Measurements from ENCODE around the gene WDR33. TPM values are rescaled to one million over a fixed set of nuclear protein-coding genes. Genes with fewer than 3 reads are reported as not detected.

Gene WDR33
- total RNA-seq, 1 donor from 2014 or later = 53.9 TPM

GRCh38 chr2:127701651-127702394 is 109.1 kb downstream of the WDR33 start:
- Histone ChIP-seq H3K9me3 (no peaks in the 10 kb centered on the region), H3K4me3 (peak overlapping the region; percentile 70), H3K27me3 (no peaks in the 10 kb centered on the region), H3K4me1 (peaks cover 48% of the 10 kb centered on the region), H3K27ac (peak overlapping the region; percentile 98), H3K36me3 (peaks cover 19% of the 10 kb centered on the region)
- intact Hi-C loops (cut with DNase I) = no loop called here
- ATAC-seq (peak; percentile 80), DNase-seq (peak; percentile 92)
- TF ChIP-seq, protein P1, sequence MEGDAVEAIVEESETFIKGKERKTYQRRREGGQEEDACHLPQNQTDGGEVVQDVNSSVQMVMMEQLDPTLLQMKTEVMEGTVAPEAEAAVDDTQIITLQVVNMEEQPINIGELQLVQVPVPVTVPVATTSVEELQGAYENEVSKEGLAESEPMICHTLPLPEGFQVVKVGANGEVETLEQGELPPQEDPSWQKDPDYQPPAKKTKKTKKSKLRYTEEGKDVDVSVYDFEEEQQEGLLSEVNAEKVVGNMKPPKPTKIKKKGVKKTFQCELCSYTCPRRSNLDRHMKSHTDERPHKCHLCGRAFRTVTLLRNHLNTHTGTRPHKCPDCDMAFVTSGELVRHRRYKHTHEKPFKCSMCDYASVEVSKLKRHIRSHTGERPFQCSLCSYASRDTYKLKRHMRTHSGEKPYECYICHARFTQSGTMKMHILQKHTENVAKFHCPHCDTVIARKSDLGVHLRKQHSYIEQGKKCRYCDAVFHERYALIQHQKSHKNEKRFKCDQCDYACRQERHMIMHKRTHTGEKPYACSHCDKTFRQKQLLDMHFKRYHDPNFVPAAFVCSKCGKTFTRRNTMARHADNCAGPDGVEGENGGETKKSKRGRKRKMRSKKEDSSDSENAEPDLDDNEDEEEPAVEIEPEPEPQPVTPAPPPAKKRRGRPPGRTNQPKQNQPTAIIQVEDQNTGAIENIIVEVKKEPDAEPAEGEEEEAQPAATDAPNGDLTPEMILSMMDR (IDR thresholded peaks at IDR 0.05) = peak; percentile 31

GRCh38 chr2:127701193-127701650 is 109.7 kb downstream of the WDR33 start, which contains the start of gene SFT2D3:
SFT2D3 (plus strand) TSS chr2:127701497; CDS start chr2:127701529, 32 bp downstream.
- no peaks in the 10 kb centered on the region for H3K9me3 ChIP-seq
- peak within 1 kb of the TSS; percentile 70 for H3K4me3 ChIP-seq
- peaks cover 43% of the 10 kb centered on the region for H3K4me1 ChIP-seq
- peaks cover 13% of the 10 kb centered on the region for H3K36me3 ChIP-seq
- intact Hi-C loops (cut with DNase I) = no loop called here
- no peaks in the 10 kb centered on the region for H3K27me3 ChIP-seq
- DNase-seq (peak; percentile 97), ATAC-seq (peak; percentile 89)
- H3K27ac ChIP-seq = peak within 1 kb of the TSS; percentile 98
- TF ChIP-seq, protein P1 (IDR thresholded peaks at IDR 0.05) = no peak

- Histone ChIP-seq H3K4me3 (peak overlapping the region; percentile 70), H3K27me3 (no peaks in the 10 kb centered on the region), H3K9me3 (no peaks in the 10 kb centered on the region), H3K36me3 (peaks cover 8% of the 10 kb centered on the region), H3K27ac (peak overlapping the region; percentile 98), H3K4me1 (peaks cover 41% of the 10 kb centered on the region)
- TF ChIP-seq, protein P1 (IDR thresholded peaks at IDR 0.05) = no peak
- peak; percentile 61 for ATAC-seq
- DNase-seq = peak; percentile 92
- intact Hi-C loops (cut with DNase I) = no loop called here
Observed at GRCh38 chr2:127700527-127701192, 110.3 kb downstream of the WDR33 start.

GRCh38 chr2:127698553-127699355 is 112.2 kb downstream of the WDR33 start:
- DNase-seq = no peak
- Histone ChIP-seq H3K4me3 (no peak overlapping the region), H3K4me1 (peaks cover 25% of the 10 kb centered on the region), H3K9me3 (no peaks in the 10 kb centered on the region), H3K36me3 (peaks cover 8% of the 10 kb centered on the region), H3K27me3 (no peaks in the 10 kb centered on the region), H3K27ac (no peak overlapping the region)
- ATAC-seq = no peak
- TF ChIP-seq, protein P1 (IDR thresholded peaks at IDR 0.05) = no peak
- intact Hi-C loops (cut with DNase I) = no loop called here

DNA sequence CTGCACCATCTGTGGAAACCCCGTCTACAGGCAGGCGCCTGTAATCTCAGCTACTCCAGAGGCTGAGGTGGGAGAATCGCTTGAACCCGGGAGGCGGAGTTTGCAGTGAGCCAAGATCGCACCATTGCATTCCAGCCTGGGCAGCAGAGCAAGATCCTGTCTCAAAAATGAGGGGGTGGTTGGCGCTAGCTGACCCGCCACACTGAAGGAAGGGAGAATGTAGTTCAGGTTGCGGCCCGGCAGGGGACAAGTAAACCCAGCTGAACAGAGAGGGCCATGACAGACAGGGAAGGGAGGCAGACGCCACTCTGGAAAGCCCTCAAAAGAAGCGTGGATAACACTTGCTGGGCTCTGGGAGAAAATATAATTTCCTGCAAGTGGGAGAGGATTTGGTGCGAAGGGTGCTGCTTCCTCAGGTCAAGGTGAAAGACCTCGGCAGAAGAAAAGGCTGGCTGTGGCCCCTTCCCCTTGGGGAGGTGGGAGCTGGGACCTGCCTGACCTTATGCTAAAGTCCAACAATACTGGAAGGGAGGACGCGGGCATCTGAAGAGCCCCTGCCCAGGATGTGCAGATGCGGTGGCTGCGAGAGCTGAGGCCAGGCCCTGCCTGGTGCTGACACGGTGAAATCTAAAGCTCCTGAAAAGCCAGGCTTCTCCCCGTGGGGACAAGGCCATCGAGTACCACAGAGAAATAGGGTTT is 113.3 kb downstream of the WDR33 start:
- Histone ChIP-seq H3K27me3 (no peaks in the 10 kb centered on the region), H3K27ac (no peak overlapping the region), H3K4me1 (peaks cover 14% of the 10 kb centered on the region), H3K36me3 (no peaks in the 10 kb centered on the region), H3K9me3 (no peaks in the 10 kb centered on the region), H3K4me3 (no peak overlapping the region)
- intact Hi-C loops (cut with DNase I) = no loop called here
- ATAC-seq (no peak), DNase-seq (no peak)
- TF ChIP-seq, protein P1 (IDR thresholded peaks at IDR 0.05) = no peak

All from upper lobe of right lung (tissue), 1 donor.